Measurements from ENCODE around the gene UPF1. TPM values are rescaled to one million over a fixed set of nuclear protein-coding genes. Genes with fewer than 3 reads are reported as not detected.
A peak's percentile ranks its signal among the peaks of the same experiment; 100 is the strongest.

UPF1 gene
- 100 to 1,000 TPM in 1 of 7 donors, 10 to 100 TPM in 6; 81.3 to 161 (median 87.7) TPM for total RNA-seq
- 10 to 100 TPM; 31.2 to 63.5 (median 34.8) TPM for polyA plus RNA-seq
- long read RNA-seq, donor 1, full-length matches to known transcripts = 1 of 1 reads
- long read RNA-seq, donor 1, partial matches to known transcripts = 0 of 1 reads
- long read RNA-seq, donor 1, other reads (novel, unspliced or antisense) = 0 of 1 reads
- long read RNA-seq, donor 2, full-length matches to known transcripts = 4 of 4 reads
- long read RNA-seq, donor 2, partial matches to known transcripts = 0 of 4 reads
- long read RNA-seq, donor 2, other reads (novel, unspliced or antisense) = 0 of 4 reads

DNA sequence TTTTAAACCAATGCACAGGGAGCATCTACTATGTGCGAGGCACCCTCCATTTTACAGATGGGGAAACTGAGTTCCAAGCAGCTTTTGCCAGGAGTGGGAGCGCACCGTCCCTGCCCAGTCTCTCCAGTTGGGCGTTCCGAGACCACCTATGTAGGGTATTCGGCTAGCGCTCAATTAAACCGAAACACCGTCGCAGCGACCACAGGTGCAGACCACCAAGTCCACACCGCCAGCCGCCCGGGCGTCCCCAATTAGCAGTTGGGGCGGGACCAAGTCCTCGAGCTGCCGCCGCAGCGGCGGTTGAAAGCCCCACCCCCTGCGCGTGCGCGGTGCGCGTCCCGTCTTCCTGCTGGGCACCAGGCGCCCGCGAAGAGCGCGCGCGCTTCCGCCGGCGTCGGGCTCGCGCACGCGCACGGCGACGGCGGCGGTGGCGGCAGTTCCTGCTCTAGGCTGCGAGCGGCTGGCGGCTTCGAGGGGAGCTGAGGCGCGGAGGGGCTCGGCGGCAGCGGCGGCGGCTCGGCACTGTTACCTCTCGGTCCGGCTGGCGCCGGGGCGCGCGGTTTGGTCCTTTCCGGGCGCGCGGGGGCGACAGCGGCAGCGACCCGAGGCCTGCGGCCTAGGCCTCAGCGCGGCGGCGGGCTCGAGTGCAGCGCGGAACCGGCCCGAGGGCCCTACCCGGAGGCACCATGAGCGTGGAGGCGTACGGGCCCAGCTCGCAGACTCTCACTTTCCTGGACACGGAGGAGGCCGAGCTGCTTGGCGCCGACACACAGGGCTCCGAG is at the start of gene UPF1:
TSS of gene UPF1 (plus strand) at position 436 of the 782 bp plus-strand sequence. CDS start at position 687, 251 bp downstream.
- DNase-seq = peak; percentile 100
- peaks cover 0 to 29% (median 5%) of the 10 kb centered on the region in 6 donors for H3K36me3 ChIP-seq
- peaks cover 0 to 11% (median 8%) of the 10 kb centered on the region in 8 donors for H3K9me3 ChIP-seq
- intact Hi-C loops (cut with DNase I; ENCODE audit: low total_unique reads) = no loop called here
- H3K27me3 ChIP-seq (replicated peaks in 1 of 7) = peaks cover 0 to 7% (median 0%) of the 10 kb centered on the region in 7 donors
- 0 to 2% (median 1%) methylated on average over 47 to 96 of the region's 96 CpGs for WGBS, 5 donors
- TF ChIP-seq POLR2A (IDR thresholded peaks at IDR 0.05) = peak in 1 of 3 donors; percentile 47
- peak; percentile 86 to 91 (median 90) for TF ChIP-seq POLR2AphosphoS5 (IDR thresholded peaks at IDR 0.05)
- TF ChIP-seq, protein P1, sequence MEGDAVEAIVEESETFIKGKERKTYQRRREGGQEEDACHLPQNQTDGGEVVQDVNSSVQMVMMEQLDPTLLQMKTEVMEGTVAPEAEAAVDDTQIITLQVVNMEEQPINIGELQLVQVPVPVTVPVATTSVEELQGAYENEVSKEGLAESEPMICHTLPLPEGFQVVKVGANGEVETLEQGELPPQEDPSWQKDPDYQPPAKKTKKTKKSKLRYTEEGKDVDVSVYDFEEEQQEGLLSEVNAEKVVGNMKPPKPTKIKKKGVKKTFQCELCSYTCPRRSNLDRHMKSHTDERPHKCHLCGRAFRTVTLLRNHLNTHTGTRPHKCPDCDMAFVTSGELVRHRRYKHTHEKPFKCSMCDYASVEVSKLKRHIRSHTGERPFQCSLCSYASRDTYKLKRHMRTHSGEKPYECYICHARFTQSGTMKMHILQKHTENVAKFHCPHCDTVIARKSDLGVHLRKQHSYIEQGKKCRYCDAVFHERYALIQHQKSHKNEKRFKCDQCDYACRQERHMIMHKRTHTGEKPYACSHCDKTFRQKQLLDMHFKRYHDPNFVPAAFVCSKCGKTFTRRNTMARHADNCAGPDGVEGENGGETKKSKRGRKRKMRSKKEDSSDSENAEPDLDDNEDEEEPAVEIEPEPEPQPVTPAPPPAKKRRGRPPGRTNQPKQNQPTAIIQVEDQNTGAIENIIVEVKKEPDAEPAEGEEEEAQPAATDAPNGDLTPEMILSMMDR (IDR thresholded peaks at IDR 0.05 in 8 of 11, conservative IDR thresholded peaks at IDR 0.05 in 3 of 11) = peak in 3 of 11 experiments; percentile 24 to 40 (median 36)
- peak within 1 kb of the TSS; percentile 35 to 95 (median 80) for H3K4me3 ChIP-seq
- peaks cover 27 to 54% (median 48%) of the 10 kb centered on the region in 6 donors for H3K4me1 ChIP-seq
- peak within 1 kb of the TSS; percentile 75 to 96 (median 93) for H3K27ac ChIP-seq

DNA sequence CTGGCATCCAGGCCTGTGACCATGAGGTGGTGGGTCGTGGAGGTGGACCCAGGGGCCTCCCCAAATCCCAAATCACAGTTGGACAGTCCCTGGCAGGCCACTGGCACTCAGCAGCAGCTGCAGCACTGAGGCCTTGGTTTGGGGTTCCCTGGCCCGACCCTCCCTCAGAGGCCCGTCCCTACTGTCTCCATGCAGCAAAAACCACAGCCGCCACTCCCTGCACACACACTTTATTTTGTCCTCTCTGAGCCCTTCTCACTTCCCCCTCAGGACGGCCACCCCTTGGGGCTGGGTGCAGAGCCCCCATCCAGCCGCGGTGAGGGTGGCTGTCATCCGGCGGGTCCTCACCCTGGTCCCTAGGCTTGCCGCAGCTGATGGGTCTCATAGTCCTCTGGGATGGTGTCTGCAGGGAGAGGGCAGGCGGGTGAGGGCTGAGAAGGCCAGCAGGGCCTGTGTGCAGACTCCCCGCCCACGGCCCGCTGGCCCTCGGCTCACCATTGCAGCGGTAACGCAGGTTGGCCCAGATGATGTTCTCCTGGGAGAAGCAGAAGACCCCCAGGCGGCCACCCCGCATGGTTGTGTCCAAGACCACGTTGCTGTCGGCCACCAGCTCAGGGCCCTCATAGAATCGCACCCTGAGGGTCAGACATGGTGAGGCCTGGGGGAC is 49.1 kb upstream of the UPF1 start:
- intact Hi-C loops (cut with DNase I; ENCODE audit: low total_unique reads) = no loop called here
- no peak for DNase-seq
- TF ChIP-seq, protein P1 (IDR thresholded peaks at IDR 0.05 in 8 of 11, conservative IDR thresholded peaks at IDR 0.05 in 3 of 11) = no peak
- TF ChIP-seq POLR2A (IDR thresholded peaks at IDR 0.05) (no peak), POLR2AphosphoS5 (IDR thresholded peaks at IDR 0.05) (peak in 1 of 3 donors; percentile 14)
- no peak overlapping the region for H3K27ac ChIP-seq
- peaks cover 0 to 3% (median 0%) of the 10 kb centered on the region in 6 donors for H3K36me3 ChIP-seq
- H3K4me1 ChIP-seq = peaks cover 0 to 26% (median 14%) of the 10 kb centered on the region in 6 donors
- peaks cover 0 to 92% (median 36%) of the 10 kb centered on the region in 7 donors for H3K27me3 ChIP-seq (replicated peaks in 1 of 7)
- WGBS, 5 donors = 78 to 84% (median 83%) methylated on average over 16 to 22 of the region's 22 CpGs
- H3K9me3 ChIP-seq = no peaks in the 10 kb centered on the region
- H3K4me3 ChIP-seq = no peak overlapping the region

DNA sequence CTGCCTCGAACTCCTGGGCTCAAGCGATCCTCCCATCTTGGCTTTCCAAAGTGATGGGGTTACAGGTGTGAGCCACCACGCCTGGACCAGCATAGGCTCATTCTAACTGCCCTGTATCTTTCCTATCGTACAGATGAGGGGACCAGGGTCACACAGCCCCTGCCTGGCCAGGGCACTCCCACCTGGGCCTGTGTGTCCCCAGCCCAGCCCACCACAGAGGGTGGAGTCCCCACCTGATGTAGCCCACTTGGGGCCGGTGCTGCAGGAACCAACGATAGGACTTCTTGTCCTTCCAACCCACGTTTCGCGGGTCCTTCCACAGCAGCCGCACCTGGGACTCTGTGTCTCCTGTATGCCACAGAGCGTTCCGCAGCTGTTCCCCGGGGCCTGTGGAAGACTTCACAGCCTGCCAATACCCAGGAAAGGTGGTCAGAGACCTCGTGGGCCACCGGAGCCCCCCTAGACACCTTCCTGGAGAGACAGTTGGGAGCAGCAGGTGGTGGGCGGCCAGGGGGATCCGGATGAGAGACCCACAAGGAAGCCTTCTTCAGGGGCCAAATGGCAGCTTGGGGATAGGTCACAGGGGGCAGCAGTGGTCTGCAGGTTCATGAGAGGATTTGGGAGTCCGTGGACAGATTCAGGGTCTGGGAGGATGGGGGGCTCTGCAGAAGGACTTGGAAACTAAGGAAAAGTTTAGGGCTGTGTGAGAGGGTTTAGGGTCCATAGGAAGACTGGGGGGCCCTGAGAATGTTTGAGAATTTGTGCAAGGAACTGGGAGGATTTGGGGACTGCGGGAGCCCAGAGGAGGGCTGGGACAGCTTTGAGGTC is 47.6 kb upstream of the UPF1 start:
- no peaks in the 10 kb centered on the region for H3K36me3 ChIP-seq
- H3K9me3 ChIP-seq = no peaks in the 10 kb centered on the region
- TF ChIP-seq POLR2A (IDR thresholded peaks at IDR 0.05) (no peak), POLR2AphosphoS5 (IDR thresholded peaks at IDR 0.05) (peak in 1 of 3 donors; percentile 16)
- DNase-seq = no peak
- intact Hi-C loops (cut with DNase I; ENCODE audit: low total_unique reads) = no loop called here
- H3K27ac ChIP-seq = no peak overlapping the region
- H3K4me1 ChIP-seq = peaks cover 11 to 39% (median 28%) of the 10 kb centered on the region in 6 donors
- peaks cover 4 to 92% (median 51%) of the 10 kb centered on the region in 7 donors for H3K27me3 ChIP-seq (replicated peaks in 1 of 7)
- WGBS, 5 donors = 84 to 88% (median 86%) methylated on average over 14 to 19 of the region's 19 CpGs
- no peak overlapping the region for H3K4me3 ChIP-seq

DNA sequence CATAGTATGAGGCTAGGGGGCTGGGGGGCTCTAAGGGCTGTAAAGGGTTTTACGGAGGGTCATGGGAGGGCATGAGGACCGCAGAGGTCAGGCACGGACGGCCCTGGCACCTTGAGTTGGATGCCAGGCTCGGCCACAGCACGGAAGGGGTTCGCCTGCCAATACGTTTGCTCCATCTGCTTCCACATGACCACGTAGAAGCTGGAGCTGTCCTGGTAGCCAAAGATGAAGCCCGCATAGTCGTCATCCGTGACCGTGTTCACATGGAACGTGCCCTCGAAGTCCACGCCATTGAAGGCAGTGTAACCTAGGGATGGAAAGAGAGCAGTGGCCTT is 47.0 kb upstream of the UPF1 start:
- no peak for TF ChIP-seq POLR2AphosphoS5 (IDR thresholded peaks at IDR 0.05)
- no peak for TF ChIP-seq POLR2A (IDR thresholded peaks at IDR 0.05)
- TF ChIP-seq, protein P1 (IDR thresholded peaks at IDR 0.05 in 8 of 11, conservative IDR thresholded peaks at IDR 0.05 in 3 of 11) = no peak
- DNase-seq = no peak
- Histone ChIP-seq H3K4me3 (no peak overlapping the region), H3K27ac (no peak overlapping the region), H3K36me3 (no peaks in the 10 kb centered on the region), H3K27me3 (replicated peaks in 1 of 7) (peaks cover 4 to 92% (median 57%) of the 10 kb centered on the region in 7 donors), H3K4me1 (peaks cover 17 to 45% (median 34%) of the 10 kb centered on the region in 6 donors), H3K9me3 (no peaks in the 10 kb centered on the region)
- WGBS, 5 donors = 73 to 85% (median 75%) methylated on average over 14 to 16 of the region's 16 CpGs
- intact Hi-C loops (cut with DNase I; ENCODE audit: low total_unique reads) = no loop called here

Measured in spleen (tissue), 13 donors.